AG04450 (cell line): Measurements from ENCODE around the gene ERG28. TPM values are rescaled to one million over a fixed set of nuclear protein-coding genes. Genes with fewer than 3 reads are reported as not detected.

Experiments
- CTCF ChIA-PET: fragments of 300-600, 350-600 bp; formaldehyde crosslinking; extraction: SDS; loops from one replicate; lab custom pipeline; 2022; ENCODE audit warnings: antibody characterized with exemption, inconsistent platforms; lab: Charles Lee
- POLR2A ChIA-PET: fragments of 350-600 bp; formaldehyde crosslinking; extraction: SDS; loops from one replicate; lab custom pipeline; 2021; ENCODE audit warnings: antibody characterized with exemption, inconsistent platforms; lab: Yijun Ruan, JAX
- DNase-seq: peaks from one replicate; pipeline ENCODE4 v3.0.0-alpha.2; 2011; ENCODE audit warnings: low read depth, low spot score
- H3K27ac ChIP-seq: one replicate; pipeline ENCODE4 v1.5.1; 2012; ENCODE audit warnings: low read depth, low read length, control low read depth
- H3K27me3 ChIP-seq: one replicate; pipeline ENCODE4 v1.6.0; 2012; ENCODE audit warnings: low read length; ENCODE audit not compliant: control insufficient read depth, insufficient read depth
- H3K4me3 ChIP-seq: 2 replicates; pipeline ENCODE4 v1.5.1; 2011; ENCODE audit warnings: mild to moderate bottlenecking, low read depth, low read length, control low read depth
- H3K9me3 ChIP-seq: 2 replicates; pipeline ENCODE4 v1.5.1; 2012; ENCODE audit warnings: low read length; ENCODE audit not compliant: control insufficient read depth, insufficient read depth
- CTCF ChIP-seq: IDR thresholded peaks from 2 replicates; pipeline ENCODE4 v1.5.1; 2011; ENCODE audit warnings: low read depth, low read length, control low read depth, inconsistent platforms
- polyA plus RNA-seq: library from polyadenylated mRNA; depleted of rRNA; stranded (reverse); fragments of >200 nt; gene quantifications from 2 replicates; pipeline ENCODE4 v1.2.3, GENCODE V29; 2011

The ERG28 gene
- polyA plus RNA-seq, 1 experiment = 24.7 TPM

- no peak for DNase-seq
- Histone ChIP-seq H3K4me3 (no peak overlapping the region), H3K27ac (no peak overlapping the region), H3K27me3 (no peaks in the 10 kb centered on the region), H3K9me3 (no peaks in the 10 kb centered on the region; the same call in 1 of the 2 replicates)
- TF ChIP-seq CTCF = no peak
- POLR2A ChIA-PET = no interaction called here
- CTCF ChIA-PET = interaction anchor here (0.9 to 1.5 kb wide), 3 partner anchors 9 to 85 kb away, joined by 3 to 6 read pairs (median 6); partner anchors contain the start of gene FLVCR2
Observed at GRCh38 chr14:75662966-75663365, 2.3 kb upstream of the ERG28 start.

GRCh38 chr14:75661499-75661814, 781 bp upstream of the ERG28 start:
- Histone ChIP-seq H3K27ac (peak overlapping the region; percentile 58), H3K4me3 (peak overlapping the region; percentile 95)

GRCh38 chr14:75660238-75660629, 442 bp downstream of the ERG28 start:
- H3K9me3 ChIP-seq = no peaks in the 10 kb centered on the region; the same call in 1 of the 2 replicates
- no peak for TF ChIP-seq CTCF
- no peak overlapping the region for H3K27ac ChIP-seq
- peak overlapping the region; percentile 95 for H3K4me3 ChIP-seq
- no peaks in the 10 kb centered on the region for H3K27me3 ChIP-seq
- no peak for DNase-seq
- ChIA-PET CTCF (interaction anchor here (0.6 to 1.8 kb wide), 5 partner anchors 8 to 246 kb away, joined by 3 to 27 read pairs (median 4); partner anchors contain the start of gene FLVCR2), POLR2A (no interaction called here)

More at GRCh38 chr14:75661499-75661814, 781 bp upstream of the ERG28 start:
- no peak for DNase-seq
- no peaks in the 10 kb centered on the region; the same call in 1 of the 2 replicates for H3K9me3 ChIP-seq
- TF ChIP-seq CTCF = no peak
- no peaks in the 10 kb centered on the region for H3K27me3 ChIP-seq
- POLR2A ChIA-PET = no interaction called here
- CTCF ChIA-PET = interaction anchor here (0.5 kb wide), 1 partner anchor 690 kb away, joined by 3 read pairs; no protein-coding TSS in a partner anchor

- H3K27ac ChIP-seq = no peak overlapping the region
- no peaks in the 10 kb centered on the region; the same call in 1 of the 2 replicates for H3K9me3 ChIP-seq
- no peak overlapping the region for H3K4me3 ChIP-seq
- H3K27me3 ChIP-seq = no peaks in the 10 kb centered on the region
- POLR2A ChIA-PET = no interaction called here
- CTCF ChIA-PET = interaction anchor here (11.2 kb wide), 1 partner anchor 82 kb away, joined by 411 read pairs; the partner anchor contains the start of gene FLVCR2
- TF ChIP-seq CTCF = no peak
- DNase-seq = no peak
Observed at GRCh38 chr14:75658957-75659356, 1.7 kb downstream of the ERG28 start.

GRCh38 chr14:75657331-75657730, 3.3 kb downstream of the ERG28 start:
- ChIA-PET CTCF (interaction anchor here (0.6 to 11.2 kb wide), 6 partner anchors 10 to 1405 kb away, joined by 3 to 411 read pairs (median 4); partner anchors contain the start of gene FLVCR2), POLR2A (interaction anchor here (0.7 kb wide), 1 partner anchor 80 kb away, joined by 3 read pairs; no protein-coding TSS in a partner anchor)
- no peaks in the 10 kb centered on the region for H3K27me3 ChIP-seq
- H3K9me3 ChIP-seq = no peaks in the 10 kb centered on the region; the same call in 1 of the 2 replicates
- H3K27ac ChIP-seq = no peak overlapping the region
- DNase-seq = no peak
- no peak overlapping the region for H3K4me3 ChIP-seq
- TF ChIP-seq CTCF = no peak
